Cardiac muscle cell (in vitro differentiated cells and primary cell): ENCODE data around the gene KNTC1. TPM values are rescaled to one million over a fixed set of nuclear protein-coding genes. Genes with fewer than 3 reads are reported as not detected.
A peak's percentile ranks its signal among the peaks of the same experiment; 100 is the strongest.

ENCODE experiments used
- DNase-seq, 2 donors: peaks; one replicate each; pipeline versions ENCODE4 v3.0.0 to v3.0.0-alpha.2; 2010 to 2017; ENCODE audit warnings: low read depth in 1 of 2, low spot score in 1 of 2
- H3K27ac ChIP-seq: fragments of 200-600 bp; sonication (generic); 2 replicates; pipeline ENCODE4 v1.5.1; 2016
- H3K27me3 ChIP-seq: fragments of 200-600 bp; sonication (generic); 2 replicates; pipeline ENCODE4 v1.6.0; 2016; ENCODE audit warnings: control low read depth
- H3K36me3 ChIP-seq: fragments of 200-600 bp; sonication (generic); 2 replicates; pipeline ENCODE4 v1.5.1; 2016; ENCODE audit warnings: control low read depth
- H3K4me1 ChIP-seq: fragments of 200-600 bp; sonication (generic); 2 replicates; pipeline ENCODE4 v1.8.1; 2017; ENCODE audit warnings: low read depth, mild to moderate bottlenecking, mixed run types
- H3K4me3 ChIP-seq: fragments of 200-600 bp; sonication (generic); 2 replicates; pipeline ENCODE4 v1.5.1; 2016; ENCODE audit warnings: mild to moderate bottlenecking
- H3K9me3 ChIP-seq: fragments of 200-600 bp; sonication (generic); 2 replicates; pipeline ENCODE4 v1.5.1; 2017; ENCODE audit warnings: low read depth, mild to moderate bottlenecking, control low read depth
- CTCF ChIP-seq: IDR thresholded peaks from 2 replicates; pipeline ENCODE4 v1.5.1; 2012; ENCODE audit warnings: low read depth, mild to moderate bottlenecking, low read length
- polyA plus RNA-seq: library from polyadenylated mRNA; unstranded; fragments of >200 nt; fragmentation: Nextera tagmentation; extraction: Ambion mirVana; gene quantifications from 2 replicates; pipeline ENCODE4 v1.2.1, GENCODE V29; 2016
- total RNA-seq: library from RNA; depleted of rRNA; stranded (reverse); fragments of >200 nt; gene quantifications from 2 replicates; pipeline ENCODE4 v1.2.3, GENCODE V29; 2016

Gene KNTC1
- total and polyA plus RNA-seq, 2 experiments from 2014 or later: 18.1 to 24.3 TPM

GRCh38 chr12:122614839-122615238 is 87.8 kb downstream of the KNTC1 start:
- TF ChIP-seq CTCF: no peak
- Histone ChIP-seq H3K4me1 (no peaks in the 10 kb centered on the region), H3K36me3 (peaks cover 11% of the 10 kb centered on the region), H3K27ac (no peak overlapping the region), H3K9me3 (no peaks in the 10 kb centered on the region), H3K4me3 (no peak overlapping the region), H3K27me3 (no peaks in the 10 kb centered on the region)
- DNase-seq: no peak

- Histone ChIP-seq H3K4me1 (no peaks in the 10 kb centered on the region), H3K36me3 (peaks cover 14% of the 10 kb centered on the region), H3K27me3 (no peaks in the 10 kb centered on the region), H3K4me3 (no peak overlapping the region), H3K9me3 (no peaks in the 10 kb centered on the region), H3K27ac (no peak overlapping the region)
- no peak for DNase-seq
- no peak for TF ChIP-seq CTCF
Observed at GRCh38 chr12:122615780-122616179, 88.7 kb downstream of the KNTC1 start.

GRCh38 chr12:122635471-122635870 is 108.4 kb downstream of the KNTC1 start:
- Histone ChIP-seq H3K36me3 (no peaks in the 10 kb centered on the region), H3K9me3 (no peaks in the 10 kb centered on the region), H3K4me3 (no peak overlapping the region), H3K27ac (no peak overlapping the region), H3K4me1 (no peaks in the 10 kb centered on the region), H3K27me3 (no peaks in the 10 kb centered on the region)
- TF ChIP-seq CTCF: no peak
- no peak for DNase-seq

- H3K36me3 ChIP-seq: no peaks in the 10 kb centered on the region
- no peak for TF ChIP-seq CTCF
- no peaks in the 10 kb centered on the region for H3K9me3 ChIP-seq
- H3K4me3 ChIP-seq: no peak overlapping the region
- no peaks in the 10 kb centered on the region for H3K27me3 ChIP-seq
- H3K4me1 ChIP-seq: no peaks in the 10 kb centered on the region
- no peak overlapping the region for H3K27ac ChIP-seq
- DNase-seq: peak in 1 of 2 donors; percentile 38
Observed at GRCh38 chr12:122643207-122643805, 116.3 kb downstream of the KNTC1 start.

- Histone ChIP-seq H3K9me3 (no peaks in the 10 kb centered on the region), H3K27me3 (no peaks in the 10 kb centered on the region), H3K27ac (no peak overlapping the region), H3K4me1 (no peaks in the 10 kb centered on the region), H3K4me3 (no peak overlapping the region), H3K36me3 (no peaks in the 10 kb centered on the region)
- TF ChIP-seq CTCF: no peak
- peak in 1 of 2 donors; percentile 73 for DNase-seq
Observed at GRCh38 chr12:122646517-122647217, 119.6 kb downstream of the KNTC1 start.
